NCI-H2171 treated with DMSO at 0.1 percent for 48 hours (cell line): Measurements from ENCODE around the gene GRK5.

Experiments used
- DNase-seq: peaks from one replicate; lab custom pipeline; 2025; lab: John Stamatoyannopoulos, UW

The GRK5 gene

GRCh38 chr10:119301397-119301796, 94.0 kb downstream of the GRK5 start:
- no peak for DNase-seq

DNA sequence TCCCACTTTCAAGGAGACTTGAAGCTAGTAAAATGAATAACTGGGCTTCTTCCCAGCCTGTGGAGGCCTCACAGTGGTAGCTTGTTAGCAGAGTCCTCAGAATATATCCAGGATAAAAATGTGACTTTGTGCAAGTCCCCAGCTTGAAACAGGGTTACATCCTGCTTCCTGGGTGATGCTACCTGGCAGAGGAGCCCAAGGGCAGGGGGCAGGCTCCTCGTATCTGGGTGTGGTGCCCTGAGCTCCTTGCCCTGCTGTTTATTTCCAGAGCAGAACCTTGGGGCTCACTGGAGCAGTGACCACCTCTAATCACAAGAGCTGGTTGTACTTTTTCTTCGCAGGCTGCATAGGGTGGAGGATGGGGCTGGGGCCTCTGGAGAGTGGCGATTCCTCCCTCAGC, 94.8 kb downstream of the GRK5 start:
- no peak for DNase-seq

DNA sequence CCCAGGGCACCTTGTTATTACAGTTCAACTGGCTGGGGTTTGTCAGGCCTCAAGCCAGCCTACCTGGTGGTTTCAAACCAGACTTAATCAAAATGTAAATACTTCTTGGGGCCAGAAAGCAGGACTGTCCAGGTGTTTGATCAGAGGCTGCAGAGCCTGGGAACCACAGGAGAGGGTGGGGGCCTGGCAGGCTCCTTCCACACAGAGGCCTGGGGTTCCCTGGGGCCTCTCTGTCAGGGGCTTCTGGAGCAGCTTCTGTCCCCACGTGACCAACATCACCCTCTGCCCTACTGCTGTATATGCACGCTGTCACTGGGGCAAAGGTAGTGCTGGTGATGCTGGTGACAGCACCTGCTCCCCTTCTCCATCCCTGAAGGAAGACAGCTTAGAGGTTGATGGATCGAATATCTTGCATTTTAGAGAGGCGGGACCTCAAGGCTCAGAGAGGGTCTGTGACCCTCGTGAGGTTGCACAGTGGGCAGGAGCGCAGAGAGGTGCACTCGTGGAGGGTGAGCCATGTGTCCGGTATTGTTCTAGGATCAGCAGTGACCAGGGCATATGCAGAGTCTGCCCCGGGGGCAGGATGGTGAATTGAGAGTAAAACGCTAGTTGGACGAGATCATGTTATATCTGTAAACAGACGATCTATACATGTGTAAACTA, 95.4 kb downstream of the GRK5 start:
- peak; percentile 19 for DNase-seq

- no peak for DNase-seq
Observed at GRCh38 chr10:119303886-119304285, 96.5 kb downstream of the GRK5 start.

DNA sequence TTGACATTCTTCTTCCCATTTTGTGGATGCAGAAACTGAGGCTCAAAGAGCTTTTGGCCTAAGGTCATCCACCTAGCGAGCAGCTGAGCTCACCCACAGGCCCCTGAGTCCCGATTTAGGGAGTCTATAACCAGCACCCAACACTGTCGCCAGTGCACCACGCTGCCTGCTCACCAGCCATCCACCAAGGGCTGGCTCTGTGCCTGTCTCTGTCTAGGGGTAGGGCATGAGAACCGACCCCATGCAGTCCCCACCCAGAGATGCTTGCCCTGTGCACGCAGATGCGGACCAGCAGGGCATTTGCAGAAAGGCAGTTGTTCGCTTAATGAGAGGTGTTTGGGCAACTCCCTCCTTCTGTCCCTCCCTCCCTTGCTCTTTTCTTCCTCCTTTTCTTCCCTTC, 97.2 kb downstream of the GRK5 start:
- no peak for DNase-seq

DNA sequence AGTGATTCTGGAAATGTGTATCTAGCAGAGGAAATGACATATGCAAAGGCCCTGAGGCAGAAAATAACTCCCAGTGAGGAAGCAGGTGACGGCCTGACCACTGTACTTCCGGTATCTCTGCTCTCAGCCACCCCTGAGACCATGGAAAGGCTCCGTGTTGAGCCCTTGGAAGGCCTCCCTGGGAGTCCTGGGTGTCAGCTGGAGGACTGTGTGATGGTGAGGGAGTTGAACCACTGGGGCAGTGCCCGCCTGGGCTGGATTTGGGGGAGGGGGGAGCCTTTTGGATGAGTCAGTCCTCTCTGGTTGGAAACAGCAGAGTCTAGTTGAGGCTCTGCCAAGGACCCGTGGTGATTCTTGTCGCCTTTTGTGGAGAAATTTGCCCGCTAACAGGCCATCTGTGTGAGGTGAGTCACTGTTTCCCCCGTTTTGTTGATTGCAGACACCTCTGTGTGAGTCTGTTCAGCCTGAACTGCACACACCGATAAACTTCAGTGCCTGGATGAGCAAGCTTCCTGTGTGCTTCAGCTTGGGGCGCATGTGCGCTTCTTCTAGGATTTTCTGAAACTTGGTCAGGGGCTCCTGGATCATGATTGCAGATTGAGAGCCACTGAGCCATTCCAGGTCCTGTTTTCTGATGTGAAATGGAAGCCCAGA, 98.6 kb downstream of the GRK5 start:
- DNase-seq = peak; percentile 57

DNA sequence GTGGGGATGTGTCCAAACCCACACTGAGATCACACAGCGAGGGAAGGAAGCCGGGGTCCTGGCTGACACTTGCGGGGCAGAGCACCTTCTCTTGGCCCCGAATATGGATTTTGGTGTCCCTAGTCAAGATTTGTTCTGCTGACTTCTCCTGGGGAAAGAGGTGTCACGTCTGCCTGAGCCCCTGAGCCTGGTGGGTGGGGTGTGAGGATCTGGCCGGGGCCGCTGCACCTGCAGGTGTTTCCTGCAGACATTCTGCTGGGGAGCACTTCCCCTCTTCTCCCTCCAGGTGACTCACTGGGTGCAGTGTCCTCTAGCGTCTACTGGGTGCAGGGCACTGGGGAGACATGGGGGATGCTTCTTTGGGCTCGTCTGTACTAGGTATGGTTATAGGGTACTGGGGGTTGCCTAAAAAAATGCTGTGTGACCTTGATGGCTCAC, 99.2 kb downstream of the GRK5 start:
- DNase-seq = no peak

DNA sequence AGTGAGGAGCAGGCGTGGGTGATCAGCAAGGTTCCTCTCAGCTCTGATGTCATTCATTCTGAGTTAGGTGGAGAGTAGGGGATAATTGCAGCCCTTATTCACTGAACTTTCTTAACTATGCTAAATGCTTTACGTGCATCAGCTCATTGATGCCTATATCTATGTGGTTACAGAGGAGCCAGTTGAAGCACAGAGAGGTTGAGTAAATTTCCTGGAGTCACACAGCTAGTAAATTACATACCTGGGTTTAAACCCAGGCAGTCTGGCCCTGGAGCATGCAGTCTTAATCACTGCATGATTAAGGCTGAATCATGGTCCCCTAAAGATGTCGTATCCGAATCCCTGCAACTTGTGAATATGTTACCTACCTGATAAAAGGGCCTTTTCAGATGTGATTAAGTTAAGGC, 99.6 kb downstream of the GRK5 start:
- no peak for DNase-seq

DNA sequence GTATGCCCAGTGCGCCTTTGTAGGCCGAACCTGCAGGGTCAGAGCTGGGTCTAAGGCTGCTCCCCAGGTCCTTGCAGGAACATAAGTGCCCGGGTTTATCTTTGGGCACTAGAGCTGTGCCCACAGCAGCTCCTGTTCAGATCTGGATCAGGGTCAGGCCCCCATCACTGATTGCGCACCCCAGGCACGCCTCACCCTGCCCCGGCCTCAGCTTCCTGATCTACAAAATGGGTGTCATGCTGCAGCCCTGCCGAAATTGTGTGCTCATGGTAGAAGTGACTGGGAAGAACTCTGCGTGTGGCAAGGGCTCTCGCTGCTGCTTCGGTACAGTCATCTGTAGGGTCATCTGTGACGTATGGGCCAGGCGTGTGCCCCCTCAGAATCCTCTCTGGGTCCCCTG, 100.7 kb downstream of the GRK5 start:
- DNase-seq = no peak

DNA sequence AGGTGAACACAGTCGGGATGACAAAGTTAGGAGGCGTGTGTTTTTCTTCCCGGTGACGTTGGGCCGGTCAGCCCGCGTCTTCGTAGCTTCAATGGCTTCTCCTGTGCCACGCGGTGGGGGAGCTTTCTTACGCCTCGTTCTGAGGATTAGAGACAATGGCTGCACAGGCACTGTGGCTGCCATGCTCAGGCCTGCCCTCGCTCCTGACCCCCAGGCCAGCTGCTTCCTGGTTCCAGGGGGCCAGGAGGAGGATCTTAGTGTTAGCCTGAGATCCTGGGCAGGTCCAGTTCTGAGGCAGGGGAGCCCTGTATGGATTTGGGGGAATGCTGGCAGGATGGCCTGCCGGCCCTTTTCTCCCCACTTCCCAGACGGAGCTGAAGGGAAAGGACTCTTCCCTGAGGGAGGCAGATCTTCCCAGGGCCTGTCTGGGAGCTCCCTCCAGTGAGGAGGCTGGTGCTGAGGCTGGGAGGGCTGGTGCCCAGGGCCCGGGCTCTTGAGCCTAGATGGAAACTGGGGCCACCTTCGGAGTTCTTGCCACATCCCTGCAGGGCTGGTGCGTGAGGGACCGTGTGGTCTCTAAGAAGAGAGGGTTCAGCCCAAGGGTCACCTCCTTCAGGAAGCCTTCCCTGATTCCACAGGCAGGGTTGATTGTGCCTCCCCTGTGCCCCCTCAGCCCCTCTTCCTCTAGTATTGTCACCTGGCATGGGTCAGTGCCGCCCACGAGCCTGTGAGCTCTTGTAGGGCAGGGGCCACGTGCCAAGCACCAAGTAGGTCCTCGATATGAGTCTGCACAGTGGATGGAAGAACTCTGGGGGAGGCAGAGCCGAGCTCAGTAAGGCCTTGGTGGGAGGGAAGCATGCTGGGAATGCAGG, 101.4 kb downstream of the GRK5 start:
- no peak for DNase-seq

- DNase-seq = no peak
Observed at GRCh38 chr10:119309423-119309770, 102.0 kb downstream of the GRK5 start.

- DNase-seq = no peak
Observed at GRCh38 chr10:119310806-119311205, 103.4 kb downstream of the GRK5 start.

DNA sequence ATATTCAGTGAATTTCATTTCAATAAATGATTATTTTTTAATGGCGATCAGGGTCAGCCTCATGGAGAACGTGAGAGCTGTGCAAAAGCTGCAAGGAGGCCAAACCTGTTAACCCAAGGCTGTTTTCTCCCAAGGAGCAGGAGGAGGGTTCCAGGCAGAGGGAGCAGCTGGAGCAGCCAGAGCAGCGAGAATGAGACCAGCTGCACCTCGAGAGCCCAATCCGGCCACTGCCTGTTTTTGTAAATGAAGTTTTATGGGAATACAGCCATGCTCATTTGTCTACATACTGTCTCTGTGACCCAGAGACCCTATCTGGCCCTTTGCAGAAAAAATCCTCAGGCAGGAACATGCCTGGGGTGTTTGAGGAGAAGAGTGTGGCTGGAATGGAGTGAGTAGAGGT, 104.9 kb downstream of the GRK5 start:
- no peak for DNase-seq

DNA sequence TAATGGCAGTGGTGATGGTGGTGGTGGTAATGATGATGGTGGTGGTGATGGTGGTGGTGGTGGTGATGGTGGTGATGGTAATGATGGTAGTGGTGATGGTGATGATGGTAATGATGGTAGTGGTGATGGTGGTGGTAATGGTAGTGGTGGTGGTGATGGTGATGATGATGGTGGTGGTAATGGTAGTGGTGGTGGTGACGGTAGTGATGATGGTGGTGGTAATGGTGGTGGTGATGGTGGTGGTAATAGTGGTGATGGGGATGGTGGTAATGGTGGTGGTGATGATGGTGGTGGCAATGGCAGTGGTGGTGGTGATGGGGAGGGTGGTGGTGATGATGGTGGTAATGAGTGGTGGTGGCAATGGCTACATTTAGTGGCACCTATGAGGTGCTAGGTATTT, 105.7 kb downstream of the GRK5 start:
- DNase-seq = no peak

- no peak for DNase-seq
Observed at GRCh38 chr10:119313644-119314043, 106.3 kb downstream of the GRK5 start.

- DNase-seq = no peak
Observed at GRCh38 chr10:119314061-119314460, 106.7 kb downstream of the GRK5 start.

GRCh38 chr10:119314486-119314885, 107.1 kb downstream of the GRK5 start:
- no peak for DNase-seq

GRCh38 chr10:119315128-119316001, 108.0 kb downstream of the GRK5 start:
- DNase-seq = peak; percentile 24

DNA sequence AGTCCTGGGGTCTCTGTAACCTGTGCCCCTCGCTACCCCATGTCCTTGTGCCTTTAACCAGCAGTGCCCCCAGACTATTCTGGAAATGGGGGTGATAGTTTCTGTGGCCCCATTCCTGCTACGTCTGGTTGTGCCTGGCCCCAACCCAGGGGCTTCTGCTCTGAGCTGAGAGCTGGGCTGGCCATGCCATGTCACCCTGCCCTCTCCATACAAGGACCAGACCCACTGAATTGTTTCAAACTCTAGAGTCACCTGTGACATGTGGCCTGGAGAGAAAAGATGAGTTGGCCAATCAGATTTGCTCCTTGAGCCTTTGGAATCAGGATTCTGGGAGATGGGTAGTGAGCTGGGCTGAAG, 108.6 kb downstream of the GRK5 start:
- no peak for DNase-seq

DNA sequence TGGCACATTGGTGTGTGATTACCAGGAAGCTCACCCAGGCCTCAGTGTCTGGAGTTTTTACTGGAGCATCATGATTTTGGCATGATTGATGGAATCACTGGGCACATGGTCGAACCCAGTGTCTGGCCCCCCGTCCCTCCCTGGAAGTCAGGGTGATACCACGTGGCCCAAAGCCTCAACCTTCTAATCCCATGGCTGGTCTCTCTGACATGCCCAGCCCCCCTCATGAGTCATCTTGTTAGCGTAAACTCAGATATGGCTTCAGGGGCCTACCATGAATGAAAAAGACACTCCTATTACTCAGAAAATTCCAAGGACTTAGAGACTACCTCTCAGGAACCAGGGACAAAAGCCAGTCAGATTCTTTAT, 109.3 kb downstream of the GRK5 start:
- DNase-seq = no peak

GRCh38 chr10:119318411-119319160, 111.2 kb downstream of the GRK5 start:
- no peak for DNase-seq
